DOHH2 (cell line): ENCODE data around the gene PSMG1.

Experiments used
- CTCF ChIP-seq: fragments of 200-600 bp; sonication (generic); IDR thresholded peaks from one replicate; pipeline ENCODE4 v1.5.1; 2014; ENCODE audit warnings: antibody characterized with exemption, mild to moderate bottlenecking, low read depth, low read length; ENCODE audit not compliant: poor library complexity, severe bottlenecking
- EZH2phosphoT487 ChIP-seq: fragments of 200-600 bp; sonication (generic); IDR thresholded peaks from 2 replicates; pipeline ENCODE4 v1.6.1; 2017; ENCODE audit warnings: borderline replicate concordance, mild to moderate bottlenecking, antibody characterized with exemption, low read length, moderate library complexity, mixed read lengths

GRCh38 chr21:39142972-39143371 lies 40.3 kb downstream of the PSMG1 start:
- TF ChIP-seq CTCF (no peak), EZH2phosphoT487 (no peak)
